ENCODE measurements around the gene MAMDC2.
"Not testable (repeated sequence)": the region's sequence is repeated elsewhere in the genome, so short reads cannot be mapped to it uniquely, and the experiment has no call there.

MAMDC2 gene

DNA sequence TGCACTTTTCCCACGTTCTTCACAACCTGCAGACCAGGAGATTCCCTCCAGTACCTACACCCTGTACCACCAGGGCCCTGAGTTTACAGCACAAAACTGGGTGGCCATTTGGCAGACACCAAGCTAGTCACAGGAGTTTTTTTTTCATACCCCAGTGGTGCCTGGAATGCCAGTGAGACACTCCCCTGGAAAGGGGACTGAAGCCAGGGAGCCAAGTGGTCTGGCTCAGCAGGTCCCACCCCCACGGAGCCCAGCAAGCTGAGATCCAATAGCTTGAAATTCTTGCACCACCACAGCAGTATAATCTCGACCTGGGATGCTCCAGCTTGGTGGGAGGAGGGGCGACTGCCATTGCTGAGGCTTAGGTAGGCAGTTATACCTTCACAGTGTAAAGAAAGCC lies 188.8 kb downstream of the MAMDC2 start:
- TF ChIP-seq, protein P1, sequence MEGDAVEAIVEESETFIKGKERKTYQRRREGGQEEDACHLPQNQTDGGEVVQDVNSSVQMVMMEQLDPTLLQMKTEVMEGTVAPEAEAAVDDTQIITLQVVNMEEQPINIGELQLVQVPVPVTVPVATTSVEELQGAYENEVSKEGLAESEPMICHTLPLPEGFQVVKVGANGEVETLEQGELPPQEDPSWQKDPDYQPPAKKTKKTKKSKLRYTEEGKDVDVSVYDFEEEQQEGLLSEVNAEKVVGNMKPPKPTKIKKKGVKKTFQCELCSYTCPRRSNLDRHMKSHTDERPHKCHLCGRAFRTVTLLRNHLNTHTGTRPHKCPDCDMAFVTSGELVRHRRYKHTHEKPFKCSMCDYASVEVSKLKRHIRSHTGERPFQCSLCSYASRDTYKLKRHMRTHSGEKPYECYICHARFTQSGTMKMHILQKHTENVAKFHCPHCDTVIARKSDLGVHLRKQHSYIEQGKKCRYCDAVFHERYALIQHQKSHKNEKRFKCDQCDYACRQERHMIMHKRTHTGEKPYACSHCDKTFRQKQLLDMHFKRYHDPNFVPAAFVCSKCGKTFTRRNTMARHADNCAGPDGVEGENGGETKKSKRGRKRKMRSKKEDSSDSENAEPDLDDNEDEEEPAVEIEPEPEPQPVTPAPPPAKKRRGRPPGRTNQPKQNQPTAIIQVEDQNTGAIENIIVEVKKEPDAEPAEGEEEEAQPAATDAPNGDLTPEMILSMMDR (conservative IDR thresholded peaks at IDR 0.05; ENCODE audit: low read depth), result no peak
- H3K27ac ChIP-seq, result no peak overlapping the region
- ChIA-PET POLR2A (ENCODE audit: low non-redundant PET) (no interaction called here), CTCF (interaction anchor here (0.6 to 1.0 kb wide), 2 partner anchors 112 to 119 kb away, joined by 3 read pairs; no protein-coding TSS in a partner anchor)
- no peak for DNase-seq (ENCODE audit: low spot score)

DNA sequence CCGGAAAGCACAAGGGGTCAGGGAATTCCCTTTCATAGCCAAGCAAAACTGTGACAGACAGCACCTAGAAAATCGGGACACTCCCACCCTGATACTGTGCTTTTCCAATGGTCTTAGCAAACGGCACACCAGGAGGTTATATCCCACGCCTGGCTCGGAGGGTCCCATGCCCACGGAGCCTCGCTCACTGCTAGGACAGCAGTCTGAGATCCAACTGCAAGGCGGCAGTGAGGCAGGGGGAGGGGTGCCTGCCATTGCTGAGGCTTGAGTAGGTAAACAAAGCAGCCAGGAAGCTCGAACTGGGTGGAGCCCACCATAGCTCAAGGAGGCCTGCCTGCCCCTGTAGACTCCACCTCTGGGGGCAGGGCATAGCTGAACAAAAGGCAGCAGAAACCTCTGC lies 190.6 kb downstream of the MAMDC2 start:
- CTCF ChIA-PET; POLR2A ChIA-PET (ENCODE audit: low non-redundant PET); DNase-seq (ENCODE audit: low spot score); H3K27ac ChIP-seq: not testable (repeated sequence)

DNA sequence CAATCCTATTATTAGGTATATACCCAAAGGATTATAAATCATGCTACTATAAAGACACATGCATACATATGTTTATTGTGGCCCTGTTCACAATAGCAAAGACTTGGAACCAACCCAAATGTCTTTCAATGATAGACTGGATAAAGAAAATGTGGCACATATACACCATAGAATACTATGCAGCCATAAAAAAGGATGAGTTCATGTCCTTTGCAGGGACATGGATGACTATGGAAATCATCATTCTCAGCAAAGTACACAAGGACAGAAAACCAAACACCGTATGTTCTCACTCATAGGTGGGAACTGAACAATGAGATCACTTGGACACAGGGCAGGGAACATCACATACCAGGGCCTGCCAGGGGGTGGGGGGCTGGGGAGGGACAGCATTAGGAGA lies 202.3 kb downstream of the MAMDC2 start:
- CTCF ChIA-PET; DNase-seq (ENCODE audit: low spot score); H3K27ac ChIP-seq; POLR2A ChIA-PET (ENCODE audit: low non-redundant PET): not testable (repeated sequence)

DNA sequence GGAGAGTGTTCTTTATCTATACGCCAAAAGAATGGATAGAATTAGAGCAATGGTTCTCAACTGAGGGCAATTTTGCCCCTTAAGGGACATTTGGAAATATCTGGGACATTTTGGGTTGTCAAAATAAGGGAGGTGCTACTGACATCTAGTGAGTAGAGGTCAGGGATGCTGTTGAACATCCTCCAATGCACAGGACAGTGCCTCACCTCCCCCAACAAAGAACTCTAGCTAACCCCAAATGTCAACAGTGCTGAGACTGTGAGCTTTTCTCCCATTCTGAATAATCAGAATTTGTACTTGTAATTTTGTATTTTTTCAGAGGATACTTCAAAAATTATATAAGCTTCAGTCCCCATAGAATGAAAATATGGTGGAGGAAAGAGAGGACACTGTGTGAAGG lies 206.6 kb downstream of the MAMDC2 start:
- CTCF ChIA-PET, result no interaction called here
- no peak for DNase-seq (ENCODE audit: low spot score)
- TF ChIP-seq, protein P1 (conservative IDR thresholded peaks at IDR 0.05; ENCODE audit: low read depth), result no peak

DNA sequence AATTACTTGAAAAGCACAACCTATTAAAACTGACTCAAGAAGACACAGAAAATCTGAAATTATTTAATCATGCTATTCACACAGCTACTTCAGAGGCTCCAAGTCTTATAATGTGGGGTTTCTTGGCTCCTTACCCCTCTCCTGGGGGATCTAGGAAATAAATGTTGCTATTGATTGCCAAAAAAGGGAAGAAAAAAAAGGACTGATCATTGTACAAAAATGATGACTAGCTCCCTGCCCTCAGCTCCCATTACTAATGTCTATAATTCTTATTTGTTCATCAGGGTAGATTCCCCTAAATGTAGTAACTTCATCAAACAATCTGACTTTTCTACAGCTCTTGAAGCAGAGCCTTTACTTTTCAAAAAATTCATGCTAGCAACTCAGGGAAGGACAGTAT lies 211.8 kb downstream of the MAMDC2 start:
- DNase-seq (ENCODE audit: low spot score), result peak; percentile 12
- POLR2A ChIA-PET (ENCODE audit: low non-redundant PET), result no interaction called here
- TF ChIP-seq, protein P1 (conservative IDR thresholded peaks at IDR 0.05; ENCODE audit: low read depth), result no peak
- CTCF ChIA-PET, result interaction anchor here (0.5 to 2.1 kb wide), 5 partner anchors 33 to 1565 kb away, joined by 3 to 5 read pairs (median 3); no protein-coding TSS in a partner anchor
- H3K27ac ChIP-seq, result no peak overlapping the region

More for the DNA sequence above, 206.6 kb downstream of the MAMDC2 start:
- POLR2A ChIA-PET (ENCODE audit: low non-redundant PET), result no interaction called here
- H3K27ac ChIP-seq, result no peak overlapping the region

DNA sequence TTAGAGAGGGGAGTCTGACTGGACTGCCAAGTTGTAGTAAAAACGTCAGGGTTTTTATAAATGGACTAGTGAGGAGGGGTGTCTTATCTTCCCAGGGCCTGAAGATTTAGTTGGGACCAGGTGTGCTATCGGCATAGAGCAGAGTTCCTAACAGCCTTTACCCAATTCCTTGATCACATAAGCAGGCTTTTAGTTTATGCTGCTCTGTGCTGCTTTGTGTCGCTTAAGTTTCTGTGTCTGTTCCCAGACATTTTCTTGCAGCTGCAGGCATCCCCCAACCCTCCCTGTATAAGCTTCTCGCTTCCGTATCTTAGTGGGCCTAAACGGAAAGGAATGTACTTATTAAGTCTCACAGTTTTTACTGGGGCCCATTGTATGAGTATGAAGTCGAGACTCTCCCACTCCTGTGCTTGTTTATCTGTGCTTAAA lies 212.5 kb downstream of the MAMDC2 start:
- DNase-seq (ENCODE audit: low spot score), result peak; percentile 78
- CTCF ChIA-PET, result interaction anchor here (1.5 to 2.1 kb wide), 2 partner anchors 142 to 284 kb away, joined by 4 to 5 read pairs; no protein-coding TSS in a partner anchor
- POLR2A ChIA-PET (ENCODE audit: low non-redundant PET), result interaction anchor here (0.6 kb wide), 1 partner anchor 169 kb away, joined by 4 read pairs; no protein-coding TSS in a partner anchor

DNA sequence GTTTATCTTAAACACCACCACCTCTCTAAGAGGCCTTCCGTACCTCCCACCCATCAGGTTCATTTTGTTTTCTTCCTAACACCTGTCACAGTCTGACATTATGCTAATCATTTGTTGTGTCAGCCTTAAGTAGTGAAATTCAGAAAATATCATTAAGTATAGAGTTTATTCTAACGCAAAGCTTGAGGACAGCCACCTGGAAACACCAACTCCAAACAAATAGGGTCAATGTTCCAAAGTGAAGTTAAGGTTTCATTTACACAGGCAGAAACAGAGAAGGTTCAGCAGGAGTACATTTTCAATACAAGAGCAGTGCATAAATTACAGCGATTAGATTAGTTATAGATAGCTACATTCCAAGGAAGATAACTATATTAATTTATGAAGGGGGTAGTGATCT lies 213.9 kb downstream of the MAMDC2 start:
- DNase-seq (ENCODE audit: low spot score), result no peak
- H3K27ac ChIP-seq, result no peak overlapping the region
- CTCF ChIA-PET, result interaction anchor here (0.7 to 2.1 kb wide), 3 partner anchors 83 to 585 kb away, joined by 3 to 5 read pairs (median 3); no protein-coding TSS in a partner anchor
- TF ChIP-seq, protein P1 (conservative IDR thresholded peaks at IDR 0.05; ENCODE audit: low read depth), result no peak
- POLR2A ChIA-PET (ENCODE audit: low non-redundant PET), result interaction anchor here (0.5 kb wide), 1 partner anchor 366 kb away, joined by 4 read pairs; no protein-coding TSS in a partner anchor

More for the DNA sequence above, 212.5 kb downstream of the MAMDC2 start:
- TF ChIP-seq, protein P1 (conservative IDR thresholded peaks at IDR 0.05; ENCODE audit: low read depth), result no peak
- H3K27ac ChIP-seq, result no peak overlapping the region
